H9 (cell line): ENCODE data around the gene DCDC1. TPM values are rescaled to one million over a fixed set of nuclear protein-coding genes. Genes with fewer than 3 reads are reported as not detected.

Experiments used
- DNase-seq: peaks from one replicate; pipeline ENCODE4 v3.0.0-alpha.2; 2017
- H2AFZ ChIP-seq: one replicate; pipeline ENCODE4 v1.6.1; 2013; ENCODE audit warnings: mild to moderate bottlenecking, low read length, control low read depth, moderate library complexity
- H2AK5ac ChIP-seq: 2 replicates; pipeline ENCODE4 v1.6.1; 2013; ENCODE audit warnings: low read length, control low read depth, mixed read lengths; ENCODE audit not compliant: insufficient read length
- H2BK120ac ChIP-seq: one replicate; pipeline ENCODE4 v1.6.1; 2013; ENCODE audit warnings: low read depth, mild to moderate bottlenecking, low read length, control low read depth, inconsistent platforms; ENCODE audit not compliant: poor library complexity, severe bottlenecking
- H2BK12ac ChIP-seq: 2 replicates; pipeline ENCODE4 v1.6.1; 2013; ENCODE audit warnings: low read length, control low read depth, mixed read lengths, low read depth; ENCODE audit not compliant: insufficient read length
- H2BK15ac ChIP-seq: 2 replicates; pipeline ENCODE4 v1.6.1; 2013; ENCODE audit warnings: low read depth, low read length, control low read depth
- H2BK20ac ChIP-seq: one replicate; pipeline ENCODE4 v1.6.1; 2013; ENCODE audit warnings: low read depth, mild to moderate bottlenecking, low read length, control low read depth, inconsistent platforms; ENCODE audit not compliant: poor library complexity, severe bottlenecking
- H2BK5ac ChIP-seq: 2 replicates; pipeline ENCODE4 v1.6.1; 2013; ENCODE audit warnings: low read length, control low read depth, mixed read lengths; ENCODE audit not compliant: insufficient read length
- H3K14ac ChIP-seq: 2 replicates; pipeline ENCODE4 v1.6.1; 2013; ENCODE audit warnings: low read length, control low read depth; ENCODE audit not compliant: insufficient read depth
- H3K18ac ChIP-seq: 2 replicates; pipeline ENCODE4 v1.6.1; 2013; ENCODE audit warnings: low read depth, mild to moderate bottlenecking, mixed read lengths, low read length, control low read depth; ENCODE audit not compliant: insufficient read length
- H3K23ac ChIP-seq: 2 replicates; pipeline ENCODE4 v1.6.1; 2013; ENCODE audit warnings: low read length, control low read depth, mixed read lengths, low read depth; ENCODE audit not compliant: insufficient read length
- H3K23me2 ChIP-seq: 2 replicates; pipeline ENCODE4 v1.6.1; 2013; ENCODE audit warnings: low read depth, mild to moderate bottlenecking, mixed read lengths, low read length, control low read depth; ENCODE audit not compliant: insufficient read length, poor library complexity, severe bottlenecking
- H3K27ac ChIP-seq: 2 replicates; pipeline ENCODE4 v1.5.1; 2013; ENCODE audit warnings: low read length, control low read depth, mixed read lengths, low read depth; ENCODE audit not compliant: insufficient read length
- H3K27me3 ChIP-seq: 2 replicates; pipeline ENCODE4 v1.6.1; 2013; ENCODE audit warnings: low read length, control low read depth, inconsistent platforms; ENCODE audit not compliant: insufficient read depth
- H3K4ac ChIP-seq: 2 replicates; pipeline ENCODE4 v1.6.1; 2013; ENCODE audit warnings: low read depth, mild to moderate bottlenecking, control low read depth, inconsistent platforms, low read length, moderate library complexity
- H3K4me1 ChIP-seq: 2 replicates; pipeline ENCODE4 v1.6.1; 2013; ENCODE audit warnings: low read length, control low read depth, inconsistent platforms; ENCODE audit not compliant: insufficient read depth
- H3K4me2 ChIP-seq: 2 replicates; pipeline ENCODE4 v1.6.1; 2013; ENCODE audit warnings: low read length, control low read depth, mixed read lengths; ENCODE audit not compliant: insufficient read length, insufficient read depth
- H3K56ac ChIP-seq: 2 replicates; pipeline ENCODE4 v1.6.1; 2013; ENCODE audit warnings: low read depth, mild to moderate bottlenecking, mixed read lengths, low read length, control low read depth; ENCODE audit not compliant: insufficient read length
- H3K79me1 ChIP-seq: 2 replicates; pipeline ENCODE4 v1.6.1; 2013; ENCODE audit warnings: low read depth, mild to moderate bottlenecking, moderate library complexity, low read length, control low read depth, inconsistent platforms; ENCODE audit not compliant: insufficient read depth, poor library complexity, severe bottlenecking
- H3K79me2 ChIP-seq: 2 replicates; pipeline ENCODE4 v1.6.1; 2013; ENCODE audit warnings: low read length, control low read depth, inconsistent platforms; ENCODE audit not compliant: insufficient read depth
- H3K9ac ChIP-seq: 2 replicates; pipeline ENCODE4 v1.6.1; 2013; ENCODE audit warnings: low read length, control low read depth, mixed read lengths; ENCODE audit not compliant: insufficient read length; ENCODE audit errors: extremely low read depth
- H3K9me3 ChIP-seq: one replicate; pipeline ENCODE4 v1.6.1; 2013; ENCODE audit warnings: low read depth, low read length, inconsistent platforms; ENCODE audit not compliant: control insufficient read depth
- H3T11ph ChIP-seq: one replicate; pipeline ENCODE4 v1.6.1; 2013; ENCODE audit warnings: mild to moderate bottlenecking, low read length, control low read depth, inconsistent platforms
- H4K20me1 ChIP-seq: one replicate; pipeline ENCODE4 v1.6.1; 2013; ENCODE audit not compliant: control insufficient read depth, insufficient read length, insufficient read depth
- H4K5ac ChIP-seq: 2 replicates; pipeline ENCODE4 v1.6.1; 2013; ENCODE audit warnings: low read depth, mild to moderate bottlenecking, mixed read lengths, low read length, control low read depth; ENCODE audit not compliant: insufficient read length
- H4K8ac ChIP-seq: replicated peaks from 2 replicates; pipeline ENCODE4 v1.6.1; 2013; ENCODE audit warnings: low read length, control low read depth, mixed read lengths, low read depth; ENCODE audit not compliant: insufficient read length
- H4K91ac ChIP-seq: 2 replicates; pipeline ENCODE4 v1.6.1; 2013; ENCODE audit warnings: low read depth, mild to moderate bottlenecking, moderate library complexity, mixed read lengths, low read length, control low read depth; ENCODE audit not compliant: insufficient read length
- H3K27ac Mint-ChIP-seq, 3 experiments: 2 replicates in 2 of 3; 3 replicates in 1 of 3; pipeline ENCODE4 v1.8.0; 2020 to 2021; ENCODE audit warnings: mixed read lengths in 3 of 3, mild to moderate bottlenecking in 1 of 3, moderate library complexity in 1 of 3
- H3K27me3 Mint-ChIP-seq: 2 replicates; pipeline ENCODE4 v1.8.0; 2021; ENCODE audit warnings: low read depth, mild to moderate bottlenecking, moderate library complexity, mixed read lengths
- H3K36me3 Mint-ChIP-seq, 3 experiments: 2 replicates in 2 of 3; 3 replicates in 1 of 3; pipeline ENCODE4 v1.8.0; 2020 to 2021; ENCODE audit warnings: low read depth in 3 of 3, mixed read lengths in 3 of 3; ENCODE audit not compliant: insufficient read depth in 1 of 3
- H3K4me1 Mint-ChIP-seq, 2 experiments: 2 replicates each; pipeline ENCODE4 v1.8.0; 2020; ENCODE audit warnings: mixed read lengths in 2 of 2
- H3K4me3 Mint-ChIP-seq, 2 experiments: 2 replicates in 1 of 2; 3 replicates in 1 of 2; pipeline ENCODE4 v1.8.0; 2020 to 2021; ENCODE audit warnings: mild to moderate bottlenecking in 2 of 2, mixed read lengths in 2 of 2, moderate library complexity in 1 of 2
- H3K9me3 Mint-ChIP-seq, 2 experiments: 2 replicates in 1 of 2; 3 replicates in 1 of 2; pipeline ENCODE4 v1.8.0; 2020; ENCODE audit warnings: mild to moderate bottlenecking in 2 of 2, mixed read lengths in 2 of 2, moderate library complexity in 1 of 2
- CTCF ChIP-seq: fragments of 200-600 bp; sonication (generic); conservative IDR thresholded peaks from 3 replicates; pipeline ENCODE4 v1.8.0; 2021; ENCODE audit warnings: antibody characterized with exemption, mild to moderate bottlenecking
- WGBS: extraction: QIAGEN DNeasy Blood & Tissue Kit; methylation state at CpG from one replicate; pipeline ENCODE4 v1.1.7; 2013; ENCODE audit warnings: missing lambda C conversion rate, low lambda C conversion rate, mixed read lengths; ENCODE audit not compliant: insufficient read length; ENCODE audit errors: extremely low coverage; 5-methylcytosine and 5-hydroxymethylcytosine counted together
- total RNA-seq: library from RNA; stranded (reverse); gene quantifications from 2 replicates; pipeline ENCODE4 v1.2.1, GENCODE V29; 2021

Gene DCDC1
- total RNA-seq, 1 experiment from 2014 or later, result 0.09 TPM

- Histone ChIP-seq H2BK15ac (no peak overlapping the region), H3K23me2 (no peaks in the 10 kb centered on the region), H3K9me3 (no peaks in the 10 kb centered on the region), H3K4me1 (no peaks in the 10 kb centered on the region), H3K79me1 (no peaks in the 10 kb centered on the region), H3K9ac (no peak overlapping the region), H3K14ac (no peak overlapping the region), H2AFZ (no peak overlapping the region), H2BK12ac (no peak overlapping the region), H4K5ac (no peak overlapping the region), H3K4ac (no peak overlapping the region), H3K27me3 (no peaks in the 10 kb centered on the region), H3K23ac (no peak overlapping the region), H2AK5ac (no peak overlapping the region), H3T11ph (no peak overlapping the region), H3K27ac (no peak overlapping the region), H4K91ac (no peak overlapping the region), H3K18ac (no peak overlapping the region), H3K4me2 (no peak overlapping the region), H3K79me2 (no peaks in the 10 kb centered on the region; the same call in 1 of the 2 replicates), H2BK5ac (no peak overlapping the region), H3K56ac (no peak overlapping the region), H4K20me1 (no peaks in the 10 kb centered on the region), H4K8ac (no peak overlapping the region), H2BK20ac (no peak overlapping the region), H2BK120ac (no peak overlapping the region)
- no peaks in the 10 kb centered on the region for H3K9me3 Mint-ChIP-seq
- no peaks in the 10 kb centered on the region for H3K36me3 Mint-ChIP-seq
- H3K27me3 Mint-ChIP-seq, result no peaks in the 10 kb centered on the region
- H3K27ac Mint-ChIP-seq, result 0 out of 7 replicates have a peak overlapping the region, but pooled peaks of 1 of the 3 experiments have one; percentile 8
- no peak for TF ChIP-seq CTCF
- peaks cover 8 to 26% of the 10 kb centered on the region in 2 experiments for H3K4me1 Mint-ChIP-seq
- WGBS, result no CpG with 5 or more reads among the region's 2 CpGs
- DNase-seq, result no peak
- H3K4me3 Mint-ChIP-seq, result no peak overlapping the region
Measured at GRCh38 chr11:31107649-31108048, 261.9 kb downstream of the DCDC1 start.
